Parietal lobe (tissue), 1 donor: ENCODE results near the gene NPY4R2. TPM values are rescaled to one million over a fixed set of nuclear protein-coding genes. Genes with fewer than 3 reads are reported as not detected.

Experiments
- total RNA-seq: library from RNA; depleted of rRNA; stranded (reverse); fragments of >200 nt; gene quantifications from one replicate; pipeline ENCODE4 v1.2.3, GENCODE V29; 2014

NPY4R2 gene, protein sequence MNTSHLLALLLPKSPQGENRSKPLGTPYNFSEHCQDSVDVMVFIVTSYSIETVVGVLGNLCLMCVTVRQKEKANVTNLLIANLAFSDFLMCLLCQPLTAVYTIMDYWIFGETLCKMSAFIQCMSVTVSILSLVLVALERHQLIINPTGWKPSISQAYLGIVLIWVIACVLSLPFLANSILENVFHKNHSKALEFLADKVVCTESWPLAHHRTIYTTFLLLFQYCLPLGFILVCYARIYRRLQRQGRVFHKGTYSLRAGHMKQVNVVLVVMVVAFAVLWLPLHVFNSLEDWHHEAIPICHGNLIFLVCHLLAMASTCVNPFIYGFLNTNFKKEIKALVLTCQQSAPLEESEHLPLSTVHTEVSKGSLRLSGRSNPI
- 0.31 TPM for total RNA-seq

DNA sequence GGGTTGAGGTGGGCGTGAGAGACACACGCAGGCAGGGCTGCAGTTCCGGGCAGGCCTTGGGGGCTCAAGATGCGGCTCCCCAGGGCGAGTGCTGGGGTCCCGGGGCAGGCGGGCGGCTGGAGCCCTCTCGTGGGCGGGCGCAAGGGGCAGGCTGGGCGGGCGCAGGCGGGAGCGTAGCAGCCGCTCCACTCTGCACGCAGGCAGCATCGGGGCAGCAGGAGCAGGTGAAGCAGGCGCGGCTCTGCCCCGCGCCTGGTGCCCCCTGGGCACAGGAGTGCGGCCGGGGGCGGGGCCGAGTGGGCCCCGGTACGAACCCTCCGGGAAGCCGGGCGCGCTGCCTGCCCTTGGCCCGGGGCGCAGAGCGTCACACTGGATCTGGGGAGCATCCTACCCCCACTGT is at the start of gene NPY4R2:
TSS of gene NPY4R2 (plus strand) at position 188 of the 400 bp plus-strand sequence. CDS start 3,326 bp downstream, outside the sequence.

Other genes starting within 250 kb of the NPY4R2 start
- under 0.01 TPM for gene SYT15B, start 155.1 kb upstream of the NPY4R2 start, total RNA-seq
- not detected for gene FAM25C, start 81.1 kb downstream of the NPY4R2 start, total RNA-seq